OCI-LY3 (cell line): ENCODE measurements around the gene EXOC4.

Source experiments
- CTCF ChIP-seq: fragments of 200-600, 300-600 bp; sonication (generic); IDR thresholded peaks from 2 replicates; pipeline ENCODE4 v1.5.1; 2014; ENCODE audit warnings: antibody characterized with exemption, low read length, low read depth
- EZH2phosphoT487 ChIP-seq: fragments of 200-600 bp; shearing (Covaris generic); IDR thresholded peaks from 2 replicates; pipeline ENCODE4 v1.6.1; 2018; ENCODE audit warnings: antibody characterized with exemption, mixed run types, low read depth

DNA sequence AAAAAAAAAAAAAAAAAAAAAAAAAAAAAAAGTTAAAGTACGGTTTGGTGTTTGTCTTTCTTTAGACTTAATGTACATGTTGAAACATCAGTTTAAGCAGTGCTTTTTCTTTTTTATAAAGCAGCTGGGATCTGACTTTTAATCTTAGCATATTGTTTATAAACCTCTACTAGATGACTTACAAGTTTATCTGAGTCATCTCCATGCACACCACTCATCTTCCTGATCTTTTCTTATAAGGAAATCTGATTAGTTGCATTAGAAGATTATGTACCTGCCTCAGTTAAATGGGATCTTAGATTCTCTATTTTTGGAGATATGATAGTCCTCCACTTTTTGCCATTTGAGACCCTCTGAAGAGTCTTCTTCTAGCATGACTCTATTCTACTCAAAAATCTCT, 482.3 kb downstream of the EXOC4 start:
- TF ChIP-seq CTCF: no peak
- TF ChIP-seq EZH2phosphoT487: no peak
